NCI-H446 (cell line): Measurements from ENCODE around the gene KLF7.
"Not testable (repeated sequence)": the region's sequence is repeated elsewhere in the genome, so short reads cannot be mapped to it uniquely, and the experiment has no call there.

Experiments used
- DNase-seq, 2 experiments: peaks; one replicate each; lab custom pipeline; 2025; lab: John Stamatoyannopoulos, UW

The KLF7 gene

GRCh38 chr2:207055257-207055656 lies 110.5 kb downstream of the KLF7 start:
- no peak for DNase-seq

DNA sequence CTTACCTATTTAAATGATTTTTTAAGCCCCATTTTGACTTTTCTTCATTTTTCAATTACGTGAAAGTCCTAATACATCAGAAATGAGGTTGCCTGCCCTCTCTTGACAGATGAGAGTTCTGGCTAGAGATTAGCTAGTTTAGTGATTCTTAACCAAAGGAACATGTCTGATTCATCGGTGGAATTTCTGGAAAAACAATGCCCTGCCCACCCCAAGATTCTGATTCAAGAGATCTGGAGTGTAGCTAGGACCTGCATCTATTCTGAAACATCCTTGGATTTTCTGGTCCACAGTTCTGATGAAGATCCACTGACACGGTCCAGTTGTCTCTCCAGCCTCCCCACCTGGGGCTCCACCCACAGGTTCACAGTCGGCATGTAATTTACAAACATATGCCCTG lies 111.2 kb downstream of the KLF7 start:
- no peak for DNase-seq

- no peak for DNase-seq
These were observed 114.3 kb downstream of the KLF7 start for GRCh38 chr2:207051385-207051965.

DNA sequence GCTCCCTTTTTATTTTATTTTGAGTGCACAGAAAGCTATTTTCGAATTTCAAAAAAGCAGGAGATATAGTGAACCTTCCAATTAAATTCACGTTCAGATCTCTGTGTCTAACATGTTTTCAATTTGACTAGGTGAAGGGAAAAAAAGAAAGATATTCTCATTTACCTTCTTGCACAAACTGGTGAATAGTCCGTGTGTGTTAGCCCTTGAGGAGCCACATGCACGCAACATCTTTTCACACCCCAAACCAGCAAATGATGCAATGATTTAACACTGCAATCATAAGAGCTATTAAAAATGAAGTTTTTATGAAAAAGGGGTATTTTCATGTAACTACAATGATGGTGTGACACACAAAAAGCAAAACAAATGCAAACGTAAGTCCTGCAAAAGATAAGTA lies 116.6 kb downstream of the KLF7 start:
- DNase-seq, result no peak

DNA sequence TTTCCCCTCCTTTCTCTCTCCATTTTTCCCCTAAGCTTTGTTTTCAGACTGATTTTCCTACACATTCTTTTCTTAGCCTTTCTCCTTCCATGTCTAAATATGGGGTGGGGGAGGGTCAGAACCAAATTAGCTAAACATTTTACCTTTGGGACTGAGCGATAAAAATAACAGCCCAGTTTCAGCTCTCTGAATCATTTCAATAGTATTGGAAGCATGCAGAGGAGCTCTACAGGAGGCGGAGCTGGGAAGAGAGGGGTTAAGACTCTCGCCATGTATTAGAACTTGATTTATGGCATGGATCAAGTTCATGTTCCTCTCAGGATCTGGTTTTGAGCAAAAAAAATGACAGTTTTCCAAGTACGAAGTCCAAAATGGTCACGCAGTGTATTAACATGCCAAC lies 117.3 kb downstream of the KLF7 start:
- no peak for DNase-seq

GRCh38 chr2:207046724-207047123 lies 119.0 kb downstream of the KLF7 start:
- DNase-seq, result no peak

DNA sequence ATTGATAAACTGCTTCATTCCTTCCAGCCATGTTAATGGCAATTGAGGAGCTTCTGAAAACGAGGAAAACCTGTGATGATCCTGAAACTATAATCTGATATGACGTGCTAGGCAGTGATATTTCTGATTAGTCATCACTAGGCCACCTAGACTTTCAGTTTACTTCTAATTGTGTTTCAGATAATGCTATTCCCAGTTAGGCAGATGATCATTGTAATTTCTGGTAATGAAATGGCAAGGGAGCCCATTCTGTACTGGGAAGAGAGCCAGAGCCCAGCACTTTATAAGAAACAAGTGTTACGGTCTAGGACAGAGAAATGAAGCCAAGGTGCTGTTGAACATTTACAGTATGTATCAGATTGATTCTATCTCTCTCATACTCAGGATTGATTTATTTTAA lies 120.2 kb downstream of the KLF7 start:
- no peak for DNase-seq

DNA sequence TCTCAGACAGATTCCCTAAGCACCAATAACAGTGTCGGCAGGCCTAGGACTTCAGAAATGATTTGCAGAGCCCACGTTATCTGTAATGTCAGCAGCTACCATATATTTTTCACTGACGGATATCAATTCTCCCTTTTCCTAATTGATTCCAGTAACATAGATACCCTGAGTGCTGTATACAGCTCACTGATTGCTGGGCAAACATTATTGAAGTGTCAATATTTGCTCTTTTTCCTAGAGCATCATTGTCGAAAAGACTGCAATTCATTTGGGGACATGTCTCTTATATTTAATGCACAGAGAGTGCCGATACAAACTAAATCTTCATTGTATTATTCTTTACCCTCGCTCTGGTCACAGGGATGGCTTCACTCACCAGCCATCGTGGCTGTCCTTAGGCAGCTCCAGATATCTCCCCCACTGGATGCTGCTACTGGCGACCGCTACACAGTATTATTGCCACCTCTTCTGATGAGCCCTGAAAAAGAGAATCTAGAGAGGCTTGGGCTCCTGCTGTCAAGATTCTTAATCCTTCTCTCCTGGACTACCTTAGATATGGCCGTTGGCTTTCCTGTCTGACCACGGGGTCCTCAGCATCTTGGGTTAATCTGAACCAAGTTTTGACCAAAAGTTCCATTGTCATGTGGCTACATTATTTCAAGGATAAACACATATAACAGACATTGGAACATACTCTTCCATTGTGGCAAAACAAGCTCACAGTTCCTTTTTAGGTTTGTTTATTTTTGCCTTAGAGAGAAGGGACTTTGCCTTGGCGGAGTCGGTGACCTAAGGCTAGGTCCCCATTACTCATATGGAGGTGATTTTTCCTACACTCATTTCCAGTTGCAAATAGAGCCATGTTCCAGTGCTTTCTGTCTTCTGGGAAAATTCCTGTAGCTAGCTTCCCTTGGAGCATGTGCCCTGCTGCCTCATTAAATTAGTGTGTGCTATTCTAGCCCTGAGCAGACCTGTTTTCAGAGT lies 121.1 kb downstream of the KLF7 start:
- DNase-seq, result no peak

GRCh38 chr2:207042841-207043240 lies 122.9 kb downstream of the KLF7 start:
- no peak for DNase-seq

- DNase-seq, result no peak
These were observed 123.8 kb downstream of the KLF7 start for GRCh38 chr2:207041786-207042554.

GRCh38 chr2:207041279-207041678 lies 124.5 kb downstream of the KLF7 start:
- no peak for DNase-seq

DNA sequence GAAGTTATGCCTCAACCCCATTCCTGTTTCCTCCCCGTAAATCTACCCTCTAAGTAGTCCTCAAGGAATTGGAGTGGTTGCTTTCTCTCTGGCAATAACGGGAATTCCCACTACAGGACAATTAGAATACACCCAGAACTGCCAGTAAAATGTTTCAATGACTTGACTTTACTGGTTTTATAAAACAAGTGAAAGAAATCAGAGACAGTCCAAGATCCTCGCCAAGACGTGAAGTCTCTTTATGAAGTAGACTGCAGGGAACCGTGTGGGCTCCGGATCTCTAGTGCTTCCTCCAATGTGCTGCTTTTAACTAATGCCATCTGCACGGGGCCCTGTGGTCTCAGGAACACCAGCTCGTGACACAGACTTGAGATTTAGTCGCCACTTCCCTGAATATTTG lies 125.1 kb downstream of the KLF7 start:
- DNase-seq, result no peak

DNA sequence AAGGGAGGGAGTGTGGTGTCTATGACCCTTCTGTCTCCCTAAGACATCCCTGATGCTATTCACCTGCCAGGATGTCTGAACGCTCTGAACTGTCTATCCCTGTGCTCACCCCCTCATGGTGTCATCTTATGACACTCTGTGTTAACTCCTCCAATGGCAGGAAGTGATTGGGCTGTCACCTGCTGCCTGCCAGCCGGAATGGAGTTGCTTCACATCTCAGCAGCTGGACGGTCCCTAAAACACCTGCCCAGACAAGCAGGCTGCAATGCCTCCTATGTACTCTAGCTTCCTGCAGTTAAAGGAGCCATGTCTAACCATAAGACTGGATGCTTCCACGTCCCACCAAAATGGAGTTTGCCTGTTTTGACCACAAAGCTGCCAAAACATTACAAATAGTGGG lies 126.5 kb downstream of the KLF7 start:
- no peak for DNase-seq

DNA sequence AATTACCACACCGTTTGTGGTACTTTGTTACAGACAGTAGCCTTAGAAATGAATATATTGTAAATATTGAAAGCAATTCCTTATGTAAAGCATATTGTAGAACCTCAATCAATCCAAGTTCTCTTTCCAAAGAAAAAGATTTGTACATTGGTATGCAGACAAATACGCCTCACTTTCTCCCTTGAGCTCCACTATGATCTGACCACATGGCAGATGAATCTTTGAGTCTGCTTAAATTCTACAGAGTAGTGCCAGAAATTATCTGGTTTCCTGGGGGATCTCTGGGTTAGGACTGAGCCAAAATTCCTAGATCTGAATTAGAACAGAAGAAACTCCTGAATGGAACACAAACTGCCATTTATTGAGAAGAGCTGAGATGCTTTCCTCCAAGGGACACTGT lies 127.4 kb downstream of the KLF7 start:
- DNase-seq, result no peak

GRCh38 chr2:207037896-207038295 lies 127.9 kb downstream of the KLF7 start:
- no peak for DNase-seq

GRCh38 chr2:207037023-207037422 lies 128.7 kb downstream of the KLF7 start:
- DNase-seq, result not testable (repeated sequence)

DNA sequence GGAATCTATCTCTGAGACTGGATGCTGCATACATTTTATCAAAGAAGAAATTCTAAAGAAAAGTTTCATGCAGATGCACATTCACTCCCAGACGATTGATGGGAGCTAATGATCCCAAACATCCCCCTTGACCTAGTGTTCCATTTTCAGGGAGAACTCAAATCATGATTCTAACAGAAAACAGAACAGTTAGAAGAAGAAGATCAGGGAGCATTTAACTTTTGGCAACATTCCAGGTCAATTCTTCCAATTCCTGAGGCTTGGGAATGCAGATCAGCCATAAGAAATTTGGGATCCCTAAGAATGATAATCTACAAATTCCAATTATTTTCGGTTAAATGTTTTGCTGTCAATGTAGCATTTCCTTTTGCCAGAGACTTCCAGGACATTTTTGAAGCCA lies 129.9 kb downstream of the KLF7 start:
- no peak for DNase-seq

DNA sequence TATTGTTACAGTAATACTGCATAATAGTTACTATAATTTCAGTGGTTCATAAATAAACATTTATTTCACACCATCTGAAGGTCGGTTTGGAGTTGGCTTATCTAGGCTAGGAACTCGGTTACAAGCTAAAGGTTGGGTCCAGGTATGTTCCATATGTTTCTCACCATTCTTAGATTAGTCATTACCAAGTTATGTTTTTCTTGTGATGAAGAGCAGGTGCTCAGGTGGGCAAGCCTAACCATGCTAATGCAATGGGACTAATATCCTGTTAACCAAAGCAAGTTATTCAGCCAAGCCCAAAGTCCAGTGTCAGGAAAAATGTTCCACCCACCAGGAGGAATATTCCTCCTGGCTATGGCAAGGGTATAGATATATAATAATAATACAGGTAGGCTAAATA lies 133.3 kb downstream of the KLF7 start:
- no peak for DNase-seq
